Myocyte (in vitro differentiated cells): ENCODE measurements around the gene TPCN2. TPM values are rescaled to one million over a fixed set of nuclear protein-coding genes. Genes with fewer than 3 reads are reported as not detected.

Experiments
- DNase-seq: peaks from one replicate; pipeline ENCODE4 v3.0.0-alpha.2; 2012; ENCODE audit warnings: low read depth
- total RNA-seq: library from RNA; depleted of rRNA; stranded (reverse); fragments of >200 nt; gene quantifications from 2 replicates; pipeline ENCODE4 v1.2.3, GENCODE V29; 2014

Gene TPCN2
- total RNA-seq, 1 donor from 2014 or later: 1.8 TPM

DNA sequence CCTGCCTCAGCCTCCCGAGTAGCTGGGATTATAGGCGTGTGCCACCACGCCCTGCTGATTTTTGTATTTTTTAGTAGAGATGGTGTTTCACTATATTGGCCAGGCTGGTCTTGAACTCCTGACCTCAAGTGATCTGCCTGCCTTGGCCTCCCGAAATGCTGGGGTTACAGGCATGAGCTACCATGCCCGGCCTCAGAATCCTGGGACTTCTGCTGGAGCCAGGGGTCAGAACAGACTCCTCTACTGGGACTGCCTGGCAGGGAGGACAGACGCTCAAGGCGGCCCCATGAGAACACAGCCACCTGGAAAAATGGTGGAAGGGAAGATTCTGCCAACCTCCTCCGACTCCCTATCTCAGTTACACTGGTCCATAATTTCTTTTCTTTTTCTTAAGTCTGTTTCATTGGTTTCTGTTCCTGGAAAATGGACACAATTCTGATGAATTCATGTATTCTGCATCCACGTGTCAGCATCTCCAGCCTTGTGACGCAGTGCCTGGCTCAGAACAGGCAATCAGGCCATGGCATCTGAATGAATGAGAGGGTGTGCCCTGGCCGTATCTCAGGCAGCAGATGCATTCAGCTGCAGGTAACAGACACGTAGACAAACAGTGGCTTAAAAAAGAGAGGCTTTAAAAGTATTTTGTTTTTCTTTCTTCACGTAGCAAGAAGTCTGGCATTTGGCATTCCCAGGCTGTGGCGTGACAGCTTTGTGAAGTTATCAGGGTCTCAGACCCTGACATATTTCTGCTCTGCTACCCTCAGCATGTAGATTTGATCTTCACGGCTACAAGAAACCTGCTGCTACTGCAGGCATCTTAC, 111.8 kb downstream of the TPCN2 start:
- DNase-seq: no peak

DNA sequence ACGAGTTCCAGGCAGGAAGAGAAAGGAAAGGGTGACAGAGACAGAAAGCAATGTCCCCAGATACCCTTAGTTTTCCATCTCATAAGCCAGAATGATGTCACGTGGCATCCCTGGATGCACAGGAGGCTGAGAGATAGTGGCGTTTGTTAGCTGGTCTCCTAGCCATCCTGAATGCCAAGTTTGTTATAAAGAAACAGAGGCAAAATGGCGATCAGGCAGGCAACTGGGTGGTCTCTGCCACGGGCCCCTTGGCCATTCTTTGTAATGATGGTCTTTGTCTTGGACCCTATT, 112.3 kb downstream of the TPCN2 start:
- DNase-seq: no peak

DNA sequence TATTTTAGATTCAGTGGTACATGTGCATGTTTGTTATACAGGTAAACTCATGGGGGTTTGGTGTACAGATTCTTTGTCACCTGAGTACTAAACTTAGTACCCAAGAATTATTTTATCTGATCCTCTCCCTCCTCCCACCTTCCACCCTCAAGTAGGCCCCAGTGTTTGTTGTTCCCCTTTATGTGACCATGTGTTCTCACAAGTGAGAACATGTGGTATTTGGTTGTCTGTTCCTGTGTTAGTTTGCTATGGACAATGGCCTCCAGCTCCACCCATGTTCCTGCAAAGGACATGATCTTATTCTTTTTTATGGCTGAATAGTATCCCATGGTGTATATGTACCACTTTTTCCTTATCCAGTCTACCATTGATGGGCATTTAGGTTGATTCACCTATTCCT, 113.8 kb downstream of the TPCN2 start:
- DNase-seq: no peak

DNA sequence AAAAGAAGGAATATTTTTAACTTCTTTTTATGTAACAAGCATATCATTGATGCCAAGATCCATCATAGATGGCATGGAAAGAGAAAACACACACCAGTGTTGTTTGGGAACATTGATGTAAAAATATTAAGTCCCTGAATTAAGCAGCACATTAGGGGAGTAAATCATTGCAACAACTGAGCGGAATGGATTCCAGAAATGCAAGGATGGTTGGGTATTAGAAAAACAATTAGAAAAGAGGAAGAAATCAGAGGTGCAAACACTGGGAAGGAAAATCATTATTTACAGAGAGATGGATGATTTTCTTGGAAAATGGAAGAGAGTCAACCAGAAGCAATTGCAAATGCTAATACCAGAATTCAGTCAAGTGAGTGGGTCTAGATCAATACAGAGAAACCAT, 115.1 kb downstream of the TPCN2 start:
- DNase-seq: no peak

DNA sequence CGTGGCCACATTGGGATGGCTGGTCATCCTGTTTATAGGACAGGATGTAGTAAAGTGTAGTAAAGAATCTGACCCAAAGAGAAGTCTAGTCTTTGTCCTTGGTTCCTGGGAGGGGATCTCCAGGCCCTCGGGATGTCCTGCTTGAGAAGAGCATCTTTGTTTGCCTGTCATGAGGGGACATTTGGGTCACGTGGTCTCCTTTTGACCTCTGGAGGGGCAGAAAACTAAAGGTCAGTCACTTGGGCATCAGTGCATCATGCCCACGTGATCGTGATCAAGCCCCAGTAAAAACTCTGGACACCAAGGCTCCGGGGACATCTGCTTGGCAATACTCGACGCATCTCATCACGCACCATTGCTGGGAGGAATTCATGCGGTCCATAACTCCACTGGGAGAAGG, 116.1 kb downstream of the TPCN2 start:
- DNase-seq: no peak

DNA sequence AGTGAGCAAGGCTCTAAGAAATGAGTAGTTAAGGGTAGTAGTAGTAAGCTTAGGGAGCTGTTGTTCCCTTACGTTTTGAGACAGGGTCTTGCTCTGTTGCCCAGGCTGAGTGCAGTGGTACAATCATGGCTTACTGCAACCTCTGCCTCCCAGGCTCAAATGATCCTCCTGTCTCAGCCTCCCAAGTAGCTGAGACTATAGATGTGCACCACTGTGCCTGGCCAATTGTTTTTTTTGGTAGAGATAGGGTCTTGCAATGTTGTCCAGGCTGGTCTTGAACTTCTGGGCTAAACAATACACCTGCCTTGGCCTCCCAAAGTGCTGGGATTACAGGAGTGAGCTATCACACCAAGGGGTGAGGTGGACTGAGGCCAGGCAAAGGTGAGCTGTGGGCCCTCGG, 117.0 kb downstream of the TPCN2 start:
- no peak for DNase-seq

DNA sequence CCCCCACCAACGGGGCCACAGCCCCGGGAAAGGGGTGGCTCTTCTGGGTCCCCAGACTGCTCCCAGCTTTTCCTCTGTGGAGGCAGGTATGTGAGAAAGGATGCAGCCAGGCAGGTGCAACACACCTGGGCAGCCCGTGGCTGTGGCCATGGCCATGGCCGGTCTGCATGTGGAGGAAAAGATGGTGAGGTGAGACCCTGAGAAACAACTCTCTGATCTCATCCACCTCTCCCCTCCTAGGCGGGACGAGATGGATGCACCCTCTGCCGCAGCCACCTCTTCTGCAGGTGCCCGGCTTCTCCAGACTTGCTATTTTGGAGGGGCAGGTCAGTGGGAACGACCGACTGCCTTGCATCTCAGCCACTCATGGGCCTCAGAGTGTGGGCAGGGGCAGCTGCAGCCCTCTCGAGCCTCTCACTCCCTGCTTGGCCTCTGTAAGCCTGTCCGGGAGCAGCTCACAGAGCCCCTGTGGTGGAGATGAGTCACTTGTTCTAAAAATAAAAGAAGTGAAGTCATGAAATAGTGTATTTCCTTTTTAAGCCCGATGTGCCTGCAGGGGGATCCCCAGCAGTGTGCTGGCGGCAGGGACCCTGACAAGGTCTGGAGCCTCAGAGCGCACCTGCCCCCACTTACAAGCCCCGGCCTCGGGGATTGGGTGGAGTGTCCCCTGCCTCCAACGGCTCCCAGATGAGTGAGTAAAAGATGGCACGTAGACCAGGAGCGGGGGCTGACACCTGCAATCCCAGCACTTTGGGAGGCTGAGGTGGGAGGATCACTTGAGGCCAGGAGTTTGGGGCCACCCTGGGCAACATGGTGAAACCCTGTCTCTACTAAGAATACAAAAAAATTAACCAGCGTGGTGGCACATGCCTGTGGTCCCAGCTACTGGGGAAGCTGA, 117.7 kb downstream of the TPCN2 start:
- peak; percentile 95 for DNase-seq

DNA sequence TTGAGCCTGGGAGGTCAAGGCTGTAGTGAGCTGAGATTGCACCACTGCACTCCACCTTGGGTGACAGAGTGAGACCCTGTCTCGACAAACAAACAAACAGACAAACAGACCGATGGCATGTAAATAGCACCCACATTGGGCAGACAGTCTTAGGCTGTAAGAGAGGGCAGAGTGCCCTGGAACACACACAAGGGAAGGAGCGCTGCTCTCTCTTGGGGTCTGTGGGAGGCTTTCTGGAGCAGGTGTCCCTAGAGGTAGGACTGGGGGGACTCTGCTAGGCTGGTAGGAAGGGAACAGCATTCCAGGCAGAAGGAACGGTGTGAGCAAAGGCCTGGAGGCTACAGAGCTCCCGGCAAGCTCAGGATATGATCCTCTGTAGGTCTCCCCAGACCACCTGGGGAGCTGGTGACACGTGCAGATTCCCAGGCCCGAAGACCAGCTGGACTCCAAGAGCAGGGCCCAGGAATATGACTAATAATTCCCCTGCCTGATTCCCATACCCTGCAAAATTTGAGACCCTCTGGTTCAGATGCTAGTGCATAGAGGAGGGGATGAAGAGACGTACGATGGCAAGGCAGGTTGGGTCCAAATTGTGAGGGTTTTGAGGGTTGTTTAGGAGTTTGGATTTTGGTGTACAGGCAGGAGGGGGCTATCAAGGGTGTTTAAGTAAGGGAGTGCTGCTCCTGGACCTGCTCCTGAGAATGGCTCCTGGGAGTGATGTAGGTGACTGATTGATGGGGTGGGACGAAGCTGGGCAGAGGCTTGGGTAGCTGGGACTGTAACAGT, 118.6 kb downstream of the TPCN2 start:
- DNase-seq: no peak

DNA sequence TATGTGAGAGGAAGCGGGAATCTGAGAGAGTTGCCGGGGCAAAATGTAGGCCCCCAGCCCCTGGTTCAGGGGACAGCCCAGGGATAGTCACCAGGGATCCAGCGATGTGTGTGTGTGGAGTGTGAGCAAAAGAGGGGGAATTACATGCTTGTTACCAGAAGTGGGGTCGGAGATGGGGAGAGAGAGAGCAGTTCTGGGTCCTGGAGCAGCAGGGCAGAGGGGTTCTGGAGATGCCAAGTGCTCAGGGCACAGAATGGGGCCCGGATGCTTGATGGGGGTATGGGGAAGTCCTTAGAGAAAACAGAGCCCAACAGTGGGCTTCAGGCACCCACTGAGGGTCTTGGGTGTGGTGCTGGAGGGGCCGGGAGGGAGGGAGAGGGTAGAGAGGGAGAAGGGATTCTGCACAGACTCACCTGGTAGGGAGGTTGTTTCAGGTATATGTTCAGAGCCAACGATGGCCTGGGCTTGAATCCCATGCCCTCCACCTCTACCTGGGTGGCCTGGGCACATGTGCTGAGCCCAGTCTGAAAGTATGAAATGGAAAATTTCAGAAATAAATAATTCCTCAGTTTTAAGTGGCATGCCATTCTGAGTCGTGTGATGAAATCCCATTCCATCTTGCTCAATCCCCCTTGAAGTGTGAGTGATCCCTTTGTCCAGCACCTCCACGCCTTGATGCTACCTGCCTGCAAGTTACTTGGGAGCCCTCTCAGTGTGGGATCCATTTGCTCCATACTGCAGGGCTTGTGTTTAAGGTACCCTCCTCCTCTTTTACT, 119.4 kb downstream of the TPCN2 start:
- no peak for DNase-seq

DNA sequence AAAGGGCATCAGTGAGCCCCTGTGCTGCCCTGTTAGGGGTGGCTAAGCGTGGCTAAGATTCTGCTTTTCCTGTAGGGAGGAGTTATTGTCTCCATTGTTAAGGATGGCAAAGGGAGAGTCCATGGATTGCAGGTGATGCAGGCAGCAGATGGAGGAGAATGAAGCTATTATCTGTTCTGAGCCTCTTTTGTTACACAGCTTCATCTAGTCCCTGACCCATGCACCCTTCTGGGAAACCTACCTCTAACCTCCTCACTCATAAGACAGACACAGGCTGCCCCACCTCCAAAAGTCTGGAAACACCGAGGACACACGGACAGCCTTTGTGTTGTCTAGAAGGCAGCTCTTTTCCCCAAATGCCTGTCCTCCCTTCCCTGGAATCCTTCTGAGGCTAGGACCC, 120.7 kb downstream of the TPCN2 start:
- DNase-seq: no peak

DNA sequence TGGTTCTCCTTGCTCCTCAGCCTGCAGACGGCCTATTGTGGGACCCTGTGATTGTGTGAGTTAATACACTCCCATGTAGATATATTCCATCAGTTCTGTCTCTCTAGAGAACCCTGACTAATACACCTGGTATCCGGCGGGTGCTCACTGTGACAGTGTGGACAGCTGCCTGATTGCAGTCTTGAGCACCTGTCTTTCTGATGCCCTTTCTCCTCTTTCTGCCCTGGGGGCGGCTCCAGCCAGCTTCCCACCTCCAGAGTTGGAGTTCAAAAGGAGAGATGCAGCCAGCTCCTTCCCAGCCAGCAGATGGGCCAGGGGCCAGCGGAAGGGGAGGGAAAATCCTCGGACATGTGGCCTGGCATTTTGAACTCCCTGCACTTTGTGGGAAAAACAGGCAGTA, 122.0 kb downstream of the TPCN2 start:
- DNase-seq: peak; percentile 82

DNA sequence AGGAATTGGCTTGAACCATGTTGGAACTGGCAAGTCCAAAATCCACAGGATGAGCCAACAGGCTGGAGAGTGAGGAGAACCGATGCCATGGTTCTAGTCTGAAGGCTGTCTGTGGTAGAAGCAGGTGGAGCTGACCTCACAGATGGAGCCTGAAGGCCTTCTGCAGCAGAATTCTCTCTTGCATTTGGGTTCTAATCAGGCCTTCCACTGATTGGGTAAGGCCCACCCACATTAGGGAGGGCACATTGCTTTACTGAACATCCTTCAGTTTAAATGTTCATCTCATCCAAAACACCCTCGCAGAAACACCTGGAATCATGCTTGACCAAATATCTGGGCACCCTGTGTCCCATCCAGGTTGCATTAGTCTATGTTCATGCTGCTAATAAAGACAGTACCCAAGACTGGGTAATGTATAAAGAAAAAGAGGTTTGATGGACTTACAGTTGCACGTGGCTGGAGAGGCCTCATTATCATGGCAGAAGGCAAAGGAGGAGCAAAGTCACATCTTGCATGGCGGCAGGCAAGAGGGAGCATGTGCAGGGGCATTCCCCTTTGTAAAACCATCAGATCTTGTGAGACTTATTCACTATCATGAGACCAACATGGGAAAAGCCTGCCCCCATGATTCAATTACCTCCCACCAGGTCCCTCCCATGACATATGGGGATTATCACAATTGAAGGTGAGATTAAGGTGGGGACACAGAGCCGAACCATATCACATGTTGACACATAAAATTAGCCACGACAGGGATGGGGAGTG, 122.9 kb downstream of the TPCN2 start:
- no peak for DNase-seq

DNA sequence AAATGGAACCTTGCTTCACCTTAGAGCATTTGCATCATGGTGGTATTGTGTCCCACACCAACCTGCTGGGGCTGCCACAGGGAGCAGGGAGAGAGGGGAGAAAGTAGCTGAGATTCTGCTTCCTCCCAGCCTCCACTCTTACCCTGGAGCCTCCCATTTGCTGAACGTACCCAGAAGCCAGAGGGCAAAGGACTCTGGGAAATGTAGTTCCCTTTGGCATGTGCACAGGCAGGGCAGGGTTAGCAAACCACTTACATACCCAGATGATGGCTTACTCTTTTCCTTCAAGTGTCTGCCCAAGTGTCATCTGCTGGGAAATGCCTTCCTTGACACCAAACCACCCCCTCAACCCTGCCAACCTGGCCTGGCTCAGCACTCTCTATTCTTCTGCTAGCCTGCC, 123.9 kb downstream of the TPCN2 start:
- DNase-seq: peak; percentile 22

DNA sequence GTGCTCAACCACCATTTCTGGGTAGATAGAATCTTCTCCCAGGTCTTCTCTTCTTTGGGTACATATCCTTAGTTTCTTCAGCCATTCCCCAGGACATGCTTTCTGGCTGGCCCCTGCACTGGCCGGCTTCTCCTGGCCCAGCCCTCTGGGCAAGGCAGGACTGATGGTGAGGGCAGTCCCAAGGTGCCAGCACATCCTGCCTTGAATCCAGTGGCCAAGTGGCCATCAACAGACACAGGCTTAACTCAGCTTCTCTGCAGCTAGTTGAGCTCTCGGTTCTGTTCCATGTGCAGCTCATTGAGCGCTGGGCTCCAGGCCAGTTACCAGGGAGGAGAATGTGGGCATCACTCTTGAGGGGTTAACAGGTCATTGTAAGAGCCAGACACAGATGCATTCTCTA, 124.6 kb downstream of the TPCN2 start:
- no peak for DNase-seq

DNA sequence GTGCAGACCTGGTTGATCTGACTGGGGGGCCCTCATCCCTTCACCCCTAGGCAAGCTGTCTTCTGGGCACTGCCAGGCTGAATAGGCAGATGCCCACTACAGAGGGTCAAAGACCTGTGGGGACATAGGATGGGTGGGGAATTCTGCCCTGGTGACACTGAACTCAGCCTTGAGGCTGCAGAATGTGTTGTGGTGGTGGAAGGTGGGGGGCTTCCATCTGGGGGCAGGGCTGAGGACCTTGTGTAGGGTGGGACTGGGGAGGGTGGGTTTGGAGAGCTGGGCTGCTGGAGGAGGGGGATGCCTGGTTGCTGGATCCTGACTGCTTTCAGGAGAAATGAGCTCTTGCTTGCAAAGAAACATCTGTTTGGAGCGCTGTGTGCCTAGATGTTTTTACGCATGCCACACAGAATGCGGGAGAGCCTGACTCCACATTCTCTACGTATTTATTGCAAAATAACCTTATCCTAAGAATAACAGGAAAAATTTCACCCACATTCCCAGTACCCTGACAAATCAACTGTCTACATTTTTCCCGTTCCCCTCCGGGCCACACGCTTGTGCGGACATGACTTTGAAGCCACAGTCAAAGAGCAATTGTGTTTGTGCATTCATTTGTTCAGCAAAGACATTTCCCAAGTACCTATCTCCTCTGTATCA, 125.3 kb downstream of the TPCN2 start:
- DNase-seq: no peak

DNA sequence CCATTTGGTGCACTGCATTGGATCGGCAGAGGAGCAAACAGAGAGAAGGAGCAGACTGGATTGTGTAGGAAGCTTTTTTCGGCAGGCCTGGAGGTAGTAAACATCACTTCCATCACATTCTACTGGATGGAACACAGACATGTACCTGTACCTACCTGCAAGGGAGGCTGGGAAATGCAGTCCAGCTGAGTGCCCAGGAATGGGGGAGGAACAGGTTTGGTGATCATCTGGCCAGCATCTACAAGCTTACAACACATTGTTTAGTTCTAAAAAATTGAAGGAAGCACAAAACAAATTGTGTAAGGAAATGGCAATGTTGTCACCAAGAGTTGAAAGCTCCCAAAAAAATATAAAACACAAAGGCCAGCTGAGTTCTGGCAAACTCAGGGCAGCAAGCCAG, 126.1 kb downstream of the TPCN2 start:
- DNase-seq: no peak

DNA sequence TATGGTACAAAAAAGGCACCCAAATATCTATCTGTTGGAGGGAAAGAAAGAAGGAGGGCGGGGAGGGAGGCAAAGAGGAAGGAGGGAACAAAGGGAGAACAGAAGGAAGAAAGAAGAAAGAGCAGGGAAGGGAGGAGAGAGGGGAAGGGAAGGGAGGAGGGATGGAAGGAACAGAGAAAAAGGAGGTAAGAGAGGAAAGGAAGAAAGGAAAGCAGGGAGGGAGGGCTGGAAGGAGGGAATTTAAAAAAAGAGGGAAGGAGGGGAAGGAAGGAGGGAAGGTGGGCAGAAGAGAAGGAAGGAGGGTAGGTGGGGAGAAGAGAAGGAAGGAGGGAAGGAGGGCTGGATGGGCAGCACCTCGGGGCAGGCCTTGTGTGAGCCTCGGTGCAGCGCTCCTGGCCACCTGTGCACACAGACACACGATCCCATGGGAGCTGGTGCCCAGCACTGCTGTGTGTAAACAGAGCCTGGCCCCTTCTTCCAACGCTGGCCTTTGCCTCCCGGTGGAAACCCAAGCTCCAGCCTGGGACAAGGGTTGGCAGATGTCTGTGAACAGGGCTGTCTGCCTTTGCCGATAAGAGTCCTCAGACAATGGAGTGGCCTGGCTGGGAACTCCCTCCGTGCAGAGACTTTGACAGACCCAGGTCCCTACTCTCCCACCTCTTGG, 130.2 kb downstream of the TPCN2 start:
- no peak for DNase-seq

DNA sequence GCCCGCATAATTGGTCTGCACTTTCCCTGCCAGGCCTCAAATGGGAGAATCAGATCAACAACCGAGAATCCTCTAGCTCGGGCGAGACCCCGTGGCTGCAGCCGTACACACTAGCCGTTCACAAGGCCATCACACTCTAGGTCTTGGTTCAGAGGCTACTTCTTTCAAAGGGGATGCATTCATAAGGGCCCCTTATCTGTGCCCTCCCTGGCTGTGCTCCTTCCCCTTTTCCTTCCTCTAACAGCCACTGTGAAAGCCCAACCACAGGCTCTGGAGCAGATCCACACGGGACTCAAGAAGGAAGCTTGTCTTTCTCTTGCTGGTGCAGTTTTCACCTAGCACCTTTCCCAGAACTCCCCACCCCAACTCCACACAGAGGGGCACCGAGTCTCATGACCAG, 131.5 kb downstream of the TPCN2 start:
- DNase-seq: no peak

DNA sequence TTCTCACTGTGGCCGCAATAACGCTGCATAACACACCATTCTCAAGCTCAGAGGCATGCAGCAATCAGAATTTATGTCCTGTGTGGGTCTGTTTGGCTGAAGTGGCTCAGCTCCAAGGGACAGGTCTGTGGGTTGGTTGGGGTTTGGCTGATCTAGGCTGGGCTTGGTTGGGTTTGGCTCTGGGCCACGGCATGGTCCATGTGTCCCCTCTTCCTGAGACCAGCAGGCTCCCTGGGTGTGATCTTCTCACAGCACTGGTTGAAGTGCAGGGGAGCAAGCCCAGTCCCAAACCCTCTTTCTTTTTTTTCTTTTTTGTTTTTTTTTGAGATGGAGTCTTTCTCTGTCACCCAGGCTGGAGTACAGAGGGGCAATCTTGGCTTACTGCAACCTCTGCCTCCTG, 132.0 kb downstream of the TPCN2 start:
- DNase-seq: no peak
